ENCODE measurements around the gene KCTD11.

DNA sequence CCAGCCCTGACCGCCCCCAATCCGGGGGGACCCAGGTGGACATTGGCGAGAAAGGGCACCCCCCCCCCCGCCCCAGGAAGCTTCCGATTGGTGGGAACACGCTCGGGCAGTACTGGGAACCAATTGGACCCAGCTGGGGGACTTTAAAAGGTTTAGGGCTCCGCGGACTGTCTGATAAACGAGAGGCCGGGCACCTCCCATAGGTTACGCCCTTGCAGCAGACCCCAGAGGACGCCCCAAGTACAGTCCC is 51.7 kb downstream of the KCTD11 start:
- TF ChIP-seq, protein P1, sequence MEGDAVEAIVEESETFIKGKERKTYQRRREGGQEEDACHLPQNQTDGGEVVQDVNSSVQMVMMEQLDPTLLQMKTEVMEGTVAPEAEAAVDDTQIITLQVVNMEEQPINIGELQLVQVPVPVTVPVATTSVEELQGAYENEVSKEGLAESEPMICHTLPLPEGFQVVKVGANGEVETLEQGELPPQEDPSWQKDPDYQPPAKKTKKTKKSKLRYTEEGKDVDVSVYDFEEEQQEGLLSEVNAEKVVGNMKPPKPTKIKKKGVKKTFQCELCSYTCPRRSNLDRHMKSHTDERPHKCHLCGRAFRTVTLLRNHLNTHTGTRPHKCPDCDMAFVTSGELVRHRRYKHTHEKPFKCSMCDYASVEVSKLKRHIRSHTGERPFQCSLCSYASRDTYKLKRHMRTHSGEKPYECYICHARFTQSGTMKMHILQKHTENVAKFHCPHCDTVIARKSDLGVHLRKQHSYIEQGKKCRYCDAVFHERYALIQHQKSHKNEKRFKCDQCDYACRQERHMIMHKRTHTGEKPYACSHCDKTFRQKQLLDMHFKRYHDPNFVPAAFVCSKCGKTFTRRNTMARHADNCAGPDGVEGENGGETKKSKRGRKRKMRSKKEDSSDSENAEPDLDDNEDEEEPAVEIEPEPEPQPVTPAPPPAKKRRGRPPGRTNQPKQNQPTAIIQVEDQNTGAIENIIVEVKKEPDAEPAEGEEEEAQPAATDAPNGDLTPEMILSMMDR (IDR thresholded peaks at IDR 0.05 in 8 of 11, conservative IDR thresholded peaks at IDR 0.05 in 3 of 11), result peak in 1 of 11 experiments; percentile 7
- TF ChIP-seq POLR2AphosphoS5 (IDR thresholded peaks at IDR 0.05), result no peak
